ELR (cell line): ENCODE data around the gene ZNF136.
A peak's percentile ranks its signal among the peaks of the same experiment; 100 is the strongest.

ENCODE experiments used
- DNase-seq: peaks from one replicate; pipeline ENCODE4 v3.0.0-alpha.2; 2015; ENCODE audit warnings: low read depth

ZNF136 gene

DNA sequence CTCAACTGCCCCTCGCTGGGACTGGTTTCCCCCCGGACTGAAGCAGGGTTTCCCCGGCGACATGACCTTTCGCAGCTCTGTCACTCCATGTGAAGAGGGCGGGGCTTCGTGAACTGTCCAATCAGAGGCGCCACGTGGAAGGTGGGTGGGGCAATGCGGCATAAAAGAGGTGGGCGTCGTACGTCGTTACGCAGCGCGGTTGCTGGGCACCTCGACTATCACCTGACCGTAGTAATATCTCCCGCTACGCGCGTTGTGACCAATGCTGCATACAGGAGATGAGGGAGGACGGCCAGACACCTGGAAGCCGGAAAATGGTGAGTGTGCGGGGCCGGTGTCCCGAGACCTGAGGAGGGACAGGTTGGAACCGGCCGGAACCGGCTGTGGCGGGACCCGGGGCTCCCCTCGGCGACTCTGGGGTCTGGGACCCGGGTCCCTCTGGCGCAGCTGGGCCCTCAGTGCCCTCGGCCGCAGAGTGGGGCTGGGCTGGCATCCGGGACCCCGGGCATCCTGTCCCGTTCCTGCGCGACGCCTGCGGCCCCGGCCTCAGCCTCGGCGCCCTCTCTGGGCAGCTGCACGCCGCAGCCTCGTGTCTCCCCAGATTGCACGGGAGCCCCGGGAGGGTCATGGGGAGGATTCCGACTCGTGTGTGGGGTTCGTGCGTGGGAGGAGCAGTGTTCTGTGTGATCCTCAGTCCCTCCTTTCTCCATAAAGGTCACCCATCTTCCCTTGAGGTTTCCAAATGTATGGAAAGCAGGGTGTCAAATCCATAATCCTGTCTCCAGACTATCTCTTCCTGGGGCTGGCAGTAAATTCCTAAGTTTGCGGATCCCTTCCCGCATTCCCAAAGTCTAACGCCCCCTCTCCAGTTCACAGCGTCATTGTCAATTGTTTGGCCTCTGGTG is 32.2 kb downstream of the ZNF136 start:
- DNase-seq = no peak

DNA sequence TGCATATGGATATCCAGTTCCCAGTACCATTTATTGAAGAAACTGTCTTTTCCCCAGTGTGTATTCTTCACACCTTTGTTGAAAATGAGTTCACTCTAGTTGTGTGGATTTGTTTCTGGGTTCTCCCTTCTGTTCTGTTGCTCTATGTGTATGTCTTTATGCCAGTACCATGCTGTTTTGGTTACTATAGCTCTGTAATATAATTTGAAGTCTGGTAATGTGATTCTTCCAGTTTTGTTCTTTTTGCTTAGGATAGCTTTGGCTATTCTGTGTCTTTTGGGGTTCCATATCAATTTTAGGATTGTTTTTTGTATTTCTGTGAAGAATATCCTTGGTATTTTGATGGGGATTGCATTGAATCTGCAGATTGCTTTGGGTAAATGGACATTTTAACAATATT is 35.2 kb downstream of the ZNF136 start:
- no peak for DNase-seq

DNA sequence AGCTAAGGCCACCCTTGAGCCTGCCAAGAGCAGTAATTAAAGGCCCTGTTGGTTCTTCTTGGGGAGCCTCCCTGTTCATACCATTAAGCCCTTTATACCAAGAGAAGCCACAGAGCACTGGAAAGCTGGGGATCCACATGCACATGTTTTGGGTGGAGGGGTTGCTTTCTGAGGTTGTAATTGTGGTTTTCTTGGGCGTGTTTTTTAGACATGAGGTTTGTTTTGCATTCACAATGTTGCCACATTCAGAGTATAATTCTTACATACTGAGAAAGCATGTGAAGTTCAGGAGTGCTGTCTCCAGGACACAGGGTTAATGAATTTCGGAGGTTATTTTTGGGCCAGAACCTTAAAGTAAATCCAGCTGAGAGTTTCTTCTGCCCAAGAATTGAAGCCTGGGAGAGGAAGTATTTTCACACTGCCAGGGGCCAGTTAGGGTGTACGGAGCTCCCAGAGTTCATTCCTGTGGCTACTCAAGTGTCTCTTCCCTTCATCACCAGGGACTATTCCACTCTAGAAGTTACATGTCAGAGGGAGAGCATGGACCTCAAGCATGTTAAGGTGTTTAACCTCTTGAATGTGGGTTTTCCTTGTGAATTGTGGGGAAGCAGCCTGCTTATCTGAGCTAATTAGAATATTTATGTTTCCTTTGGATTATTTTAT is 37.0 kb downstream of the ZNF136 start:
- DNase-seq = no peak

DNA sequence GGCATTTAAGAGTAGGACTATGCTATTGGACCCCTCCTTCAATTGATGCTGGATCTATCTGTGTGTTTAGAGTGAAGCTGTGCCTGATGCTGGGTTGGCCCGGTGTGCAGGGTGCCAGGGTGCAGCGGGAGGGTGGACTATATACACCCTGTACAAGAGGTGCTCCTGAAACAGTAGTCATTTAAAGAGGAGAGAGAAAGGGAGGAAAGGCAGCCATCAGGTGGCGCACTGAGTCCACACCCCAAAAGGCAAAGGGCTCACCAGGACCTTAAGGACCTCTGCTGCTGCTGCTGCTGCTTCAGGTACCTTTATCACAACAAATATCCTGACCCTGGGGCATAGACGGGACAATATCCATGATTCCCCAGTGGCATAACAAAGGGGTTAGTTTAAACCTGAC is 39.4 kb downstream of the ZNF136 start:
- peak; percentile 12 for DNase-seq

DNA sequence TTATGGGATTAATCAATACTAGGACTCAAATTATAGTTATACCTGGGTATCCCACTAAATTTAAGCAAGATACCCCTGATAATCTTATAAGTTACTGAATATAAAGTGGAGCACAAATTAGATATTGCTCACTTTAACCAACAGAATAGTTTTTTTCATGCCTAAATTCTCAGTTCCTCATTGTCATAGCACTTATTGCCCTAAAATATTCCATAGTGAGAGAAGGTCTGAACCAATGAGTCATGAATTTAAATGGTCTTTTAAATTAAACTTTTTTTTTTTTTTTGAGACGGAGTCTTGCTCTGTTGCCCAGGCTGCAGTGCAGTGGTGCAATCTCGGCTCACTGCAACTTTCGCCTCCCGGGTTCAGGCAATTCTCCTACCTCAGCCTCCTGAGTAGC is 42.4 kb downstream of the ZNF136 start:
- DNase-seq = no peak

DNA sequence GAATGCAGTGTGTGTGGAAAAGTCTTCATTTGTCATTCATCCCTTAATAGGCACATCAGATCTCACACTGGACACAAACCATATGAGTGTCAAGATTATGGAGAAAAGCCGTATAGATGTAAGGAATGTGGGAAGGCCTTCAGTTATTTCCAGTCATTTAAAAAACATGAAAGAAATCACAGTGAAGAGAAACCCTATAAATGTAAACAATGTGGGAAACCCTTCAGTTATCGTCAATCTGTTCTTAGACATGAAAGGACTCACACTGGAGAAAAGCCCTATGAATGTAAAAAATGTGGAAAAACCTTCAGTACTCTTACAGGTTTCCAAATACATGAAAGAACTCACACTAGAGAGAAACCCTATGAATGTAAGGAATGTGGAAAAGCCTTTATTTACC is 45.3 kb downstream of the ZNF136 start:
- DNase-seq = no peak

DNA sequence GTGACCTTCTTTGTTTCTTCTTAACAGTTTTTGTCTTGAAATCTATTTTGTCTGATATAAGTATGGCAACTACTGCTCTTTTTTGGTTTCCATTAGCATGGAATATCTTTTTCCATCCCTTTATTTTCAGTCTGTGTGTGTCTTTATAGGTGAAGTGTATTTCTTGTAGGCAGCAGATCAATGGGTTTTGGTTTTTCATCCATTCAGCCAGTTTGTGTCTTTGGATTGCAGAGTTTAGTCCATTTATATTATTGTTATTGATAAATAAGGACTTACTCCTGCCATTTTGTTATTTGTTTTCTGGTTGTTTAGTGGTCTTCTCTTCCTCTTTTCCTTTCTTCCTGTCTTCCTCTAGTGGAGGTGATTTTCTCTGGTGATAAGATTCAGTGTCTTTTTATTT is 54.4 kb downstream of the ZNF136 start:
- no peak for DNase-seq

DNA sequence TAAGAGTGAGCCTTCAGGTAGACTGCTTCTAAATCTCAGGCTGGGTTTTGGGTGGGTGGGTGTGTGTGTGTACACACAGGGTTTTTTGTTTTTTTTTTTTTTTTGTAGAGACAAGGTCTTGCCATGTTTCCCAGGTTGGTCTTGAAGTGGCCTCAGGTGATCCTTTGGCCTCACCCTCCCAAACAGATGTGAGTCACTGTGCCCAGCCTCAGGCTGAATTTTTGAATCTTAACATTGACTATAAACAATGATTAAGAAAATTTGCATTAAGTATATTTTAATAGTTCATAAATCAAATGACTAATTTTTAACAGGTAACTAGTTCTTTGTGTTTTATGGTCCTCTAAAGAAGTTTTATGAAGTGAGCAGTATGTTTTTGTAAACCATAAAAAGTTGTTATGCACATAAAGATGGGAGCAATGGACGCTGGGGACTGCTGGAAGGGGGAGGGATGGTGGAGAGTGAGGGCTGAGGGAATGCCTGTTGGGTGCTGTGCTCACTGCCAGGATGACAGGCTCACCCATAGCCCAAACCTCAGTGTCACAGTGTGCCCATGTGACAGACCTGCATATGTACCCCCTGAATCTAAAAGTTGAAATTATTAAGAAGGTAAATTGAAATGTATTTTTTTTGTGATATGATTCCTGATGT is 60.2 kb downstream of the ZNF136 start:
- DNase-seq = no peak

DNA sequence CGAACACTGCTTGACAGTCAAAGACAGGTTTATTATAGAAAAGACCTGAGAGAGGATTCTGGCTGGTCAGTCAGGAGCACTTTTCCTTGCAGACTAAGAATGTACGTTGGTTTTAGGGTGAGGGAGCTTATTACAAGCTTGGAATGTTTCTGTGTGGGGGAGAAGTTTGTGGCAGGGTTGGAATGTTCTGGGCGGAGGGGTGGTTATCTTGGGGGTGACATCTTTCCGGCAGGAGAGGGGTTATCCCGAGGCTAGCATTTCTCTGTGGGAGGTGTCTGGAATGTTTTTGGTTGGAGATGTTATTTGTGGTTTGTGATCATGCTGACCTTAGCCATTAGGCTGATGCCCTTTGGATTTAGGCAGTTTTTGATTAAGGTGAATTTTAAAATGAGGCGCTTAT is 61.8 kb downstream of the ZNF136 start:
- DNase-seq = no peak

DNA sequence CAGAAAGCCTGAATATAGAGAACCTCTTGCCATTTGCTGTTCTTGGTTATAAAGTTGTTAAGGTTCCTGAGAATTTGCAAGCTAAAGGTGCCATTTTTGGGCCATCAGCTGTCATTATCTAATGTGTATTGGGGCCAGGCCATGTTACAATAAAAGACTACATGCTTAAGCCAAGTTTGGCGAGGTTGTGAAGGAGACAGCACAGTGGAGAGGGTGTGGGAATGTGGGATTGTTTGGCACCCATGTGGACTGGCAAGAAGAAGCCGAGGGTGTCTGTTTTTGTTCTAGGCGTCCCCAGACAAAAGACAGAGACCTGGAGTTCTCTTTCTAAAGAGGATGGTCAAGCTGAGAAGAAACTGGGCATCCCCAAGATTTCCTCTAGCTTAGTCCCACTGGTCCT is 67.1 kb downstream of the ZNF136 start:
- no peak for DNase-seq

DNA sequence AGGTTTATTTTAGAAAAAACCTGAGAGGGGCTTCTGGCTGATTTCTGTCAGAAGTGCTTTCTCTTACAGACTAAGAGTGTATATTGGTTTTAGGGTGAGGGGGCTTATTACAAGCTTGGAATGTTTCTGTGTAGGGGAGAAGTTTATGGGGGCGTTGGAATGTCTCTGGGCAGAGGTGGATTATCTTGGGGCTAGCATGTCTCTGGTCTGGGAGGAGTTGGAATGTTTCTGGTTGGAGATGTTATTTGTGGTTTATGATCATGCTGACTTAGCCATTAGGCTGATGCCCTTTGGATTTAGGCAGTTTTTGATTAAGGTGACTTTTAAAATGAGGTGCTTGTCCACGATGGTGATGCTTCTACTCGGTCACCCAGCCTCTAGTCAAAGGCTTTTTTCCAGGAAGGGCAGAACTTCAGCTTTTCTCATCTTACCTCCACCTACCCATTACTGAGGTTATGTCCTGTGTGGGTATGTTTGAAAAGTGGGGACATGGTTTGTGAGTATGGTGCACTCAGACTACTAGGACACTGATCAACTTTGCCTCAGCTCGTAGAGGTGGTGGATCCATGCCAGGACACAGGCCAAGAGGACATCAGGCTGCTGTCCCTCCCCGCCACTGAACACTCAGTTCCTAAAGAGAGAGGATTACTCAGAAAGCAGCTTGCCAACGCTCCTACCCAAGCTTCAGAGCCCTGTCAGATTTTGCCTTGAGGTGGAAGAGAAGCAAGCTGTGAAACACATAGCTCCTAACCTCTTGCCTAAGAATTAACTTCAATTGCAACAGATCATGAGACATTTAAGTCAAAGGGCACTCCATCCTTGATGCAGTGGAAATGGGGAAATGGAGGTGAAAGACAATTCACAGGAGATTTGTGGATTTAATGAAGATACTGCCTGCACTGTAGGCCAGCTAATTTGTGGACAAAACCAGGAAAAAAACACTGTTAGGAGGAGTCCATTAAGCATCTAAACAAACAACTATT is 68.1 kb downstream of the ZNF136 start:
- DNase-seq = no peak

DNA sequence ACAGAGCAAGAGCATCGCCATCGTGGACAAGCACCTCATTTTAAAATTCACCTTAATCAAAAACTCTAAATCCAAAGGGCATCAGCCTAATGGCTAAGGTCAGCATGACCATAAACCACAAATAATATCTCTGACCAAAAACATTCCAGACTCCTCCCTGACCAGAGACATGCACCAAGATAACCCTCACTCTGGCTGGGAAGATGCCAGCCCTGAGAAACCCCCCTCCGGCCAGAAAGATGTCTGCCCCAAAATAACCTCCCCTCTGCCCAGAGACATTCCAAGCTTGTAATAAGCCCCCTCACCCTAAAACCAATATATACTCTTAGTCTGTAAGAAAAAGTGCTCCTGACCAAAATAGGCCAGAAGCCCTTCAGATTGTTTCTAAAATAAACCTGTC is 70.1 kb downstream of the ZNF136 start:
- no peak for DNase-seq

DNA sequence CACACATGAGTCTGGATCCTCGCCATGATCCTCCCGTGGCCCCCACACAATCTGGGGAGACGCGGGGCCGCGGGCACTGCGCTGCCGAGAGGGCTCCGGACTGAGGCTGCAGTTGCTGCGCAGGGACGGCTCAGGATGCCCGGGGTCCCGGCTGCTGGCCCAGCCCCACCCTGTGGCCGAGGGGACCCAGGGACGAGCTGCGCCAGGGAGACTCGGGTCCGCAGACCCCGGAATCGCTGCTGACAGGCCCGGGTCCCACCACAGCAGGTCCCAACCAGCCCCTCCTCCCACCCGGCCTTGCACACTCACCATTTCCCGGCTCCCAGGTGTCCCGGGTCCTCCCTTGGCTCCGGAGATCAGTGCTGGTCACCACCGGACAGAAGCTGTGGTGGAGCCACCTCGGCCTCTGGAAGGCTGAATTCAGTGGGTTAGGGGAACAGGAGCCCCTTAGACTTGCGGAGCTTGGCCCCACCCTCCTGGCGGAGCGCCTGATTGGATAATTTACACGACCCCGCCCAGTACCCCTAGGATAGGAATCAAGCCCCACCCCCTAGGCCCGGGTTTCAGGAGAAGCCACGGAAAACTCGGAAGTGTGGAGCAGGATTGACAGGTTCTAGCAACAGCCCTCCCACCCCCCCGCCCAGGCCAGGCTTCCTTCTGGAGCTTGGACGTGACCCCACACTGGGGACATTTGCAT is 74.4 kb downstream of the ZNF136 start:
- no peak for DNase-seq
